Left lung (tissue), 10 donors: Measurements from ENCODE around the gene OSBP2. TPM values are rescaled to one million over a fixed set of nuclear protein-coding genes. Genes with fewer than 3 reads are reported as not detected.

Experiments
- ATAC-seq: fragments of 200-7000 bp; cut with Tn5 transposase; one replicate; pipeline ENCODE4 v1.9.1; 2020; ENCODE audit warnings: moderate library complexity
- DNase-seq, 4 donors: peaks; one replicate each; pipeline ENCODE4 v3.0.0-alpha.2; 2013 to 2020
- H3K27ac ChIP-seq, 2 donors: fragments of 200-600 bp; sonication (generic) in 1 of 2; one replicate each; pipeline versions ENCODE4 v1.5.0 to v1.8.0; 2020 to 2021
- H3K27me3 ChIP-seq, 2 donors: fragments of 200-600 bp; sonication (generic) in 1 of 2; one replicate each; pipeline versions ENCODE4 v1.5.0 to v1.8.0; 2020 to 2021
- H3K36me3 ChIP-seq, 2 donors: fragments of 200-600 bp; sonication (generic) in 1 of 2; one replicate each; pipeline versions ENCODE4 v1.5.0 to v1.8.0; 2020 to 2021
- H3K4me1 ChIP-seq, 2 donors: fragments of 200-600 bp; one replicate each; pipeline ENCODE4 v1.8.0; 2021
- H3K4me3 ChIP-seq, 2 donors: fragments of 200-600 bp; sonication (generic) in 1 of 2; one replicate each; pipeline versions ENCODE4 v1.5.0 to v1.8.0; 2020 to 2021; ENCODE audit warnings: mild to moderate bottlenecking in 1 of 2
- H3K9me3 ChIP-seq, 2 donors: fragments of 200-600 bp; sonication (generic) in 1 of 2; one replicate each; pipeline versions ENCODE4 v1.5.0 to v1.8.0; 2020 to 2021
- intact Hi-C, 2 donors: fragments of 100-400 bp; cut with DNase I; formaldehyde crosslinking; loops; one replicate each; pipeline versions ENCODE4 v1.11.2 to v1.14.2; 2022
- polyA plus RNA-seq, 6 donors: library from polyadenylated mRNA; unstranded; fragments of 120-200 nt; gene quantifications; one replicate each; pipeline ENCODE4 v1.2.1, GENCODE V29; 2013; ENCODE audit not compliant: insufficient read length in 6 of 6
- total RNA-seq, 2 donors: library from RNA; stranded (reverse); fragmentation: NEBNext Ultra II Directional; extraction: Animal tissue kit (Norgen Biotek cat#: 25700); gene quantifications; one replicate each; pipeline ENCODE4 v1.2.1, GENCODE V29; 2021
- TF ChIP-seq, protein P1 (sequence below), 2 donors: fragments of 200-600 bp; sonication (generic) in 1 of 2; IDR thresholded peaks; one replicate each; pipeline versions ENCODE4 v1.5.0 to v1.8.0; 2021; ENCODE audit warnings: antibody characterized with exemption in 2 of 2
- donor health status: DM: no; HTN: yes; CAD: no.
- donor health status: DM: no; HTN: no; CAD: no.

Gene OSBP2
- total and polyA plus RNA-seq, 8 donors = 4.0 to 21.0 (median 15.8) TPM

DNA sequence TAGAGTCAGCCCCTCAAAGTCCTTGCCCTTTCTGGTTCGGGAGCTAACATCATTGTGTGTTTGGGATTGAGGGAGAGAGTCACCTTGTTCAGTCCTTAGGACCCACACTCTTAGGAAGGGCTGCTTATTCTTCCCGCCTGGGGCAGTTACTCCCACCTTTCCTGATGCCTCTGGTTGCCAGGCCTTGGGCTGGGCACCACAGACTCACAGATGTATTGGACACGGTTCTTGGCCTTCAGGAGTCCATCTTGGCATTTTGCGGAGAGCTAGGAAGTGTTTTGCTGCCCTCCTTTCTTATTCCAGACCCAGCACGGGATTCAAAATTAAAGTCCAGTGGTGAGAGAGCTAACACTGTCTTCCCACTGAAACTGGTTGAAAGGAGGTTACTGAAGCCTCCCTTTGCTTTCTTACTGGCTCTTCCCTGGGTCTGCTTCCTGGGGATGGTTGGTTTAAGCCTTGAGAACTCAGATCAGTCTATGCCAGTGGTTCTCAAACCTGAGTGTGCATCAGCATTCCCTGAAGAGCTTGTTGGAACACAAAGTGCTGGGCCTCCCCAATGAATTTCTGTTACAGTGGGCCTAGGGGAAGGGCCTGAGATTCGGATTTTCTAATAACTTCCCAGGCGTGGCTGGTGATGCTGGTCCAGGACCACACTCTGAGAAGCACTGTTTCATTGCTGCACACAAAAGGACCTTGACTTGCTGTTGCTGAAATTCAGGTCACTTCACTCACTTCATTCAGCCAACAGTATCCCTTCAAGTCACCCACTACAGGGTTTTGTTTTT, 1.4 kb downstream of the OSBP2 start:
- TF ChIP-seq, protein P1, sequence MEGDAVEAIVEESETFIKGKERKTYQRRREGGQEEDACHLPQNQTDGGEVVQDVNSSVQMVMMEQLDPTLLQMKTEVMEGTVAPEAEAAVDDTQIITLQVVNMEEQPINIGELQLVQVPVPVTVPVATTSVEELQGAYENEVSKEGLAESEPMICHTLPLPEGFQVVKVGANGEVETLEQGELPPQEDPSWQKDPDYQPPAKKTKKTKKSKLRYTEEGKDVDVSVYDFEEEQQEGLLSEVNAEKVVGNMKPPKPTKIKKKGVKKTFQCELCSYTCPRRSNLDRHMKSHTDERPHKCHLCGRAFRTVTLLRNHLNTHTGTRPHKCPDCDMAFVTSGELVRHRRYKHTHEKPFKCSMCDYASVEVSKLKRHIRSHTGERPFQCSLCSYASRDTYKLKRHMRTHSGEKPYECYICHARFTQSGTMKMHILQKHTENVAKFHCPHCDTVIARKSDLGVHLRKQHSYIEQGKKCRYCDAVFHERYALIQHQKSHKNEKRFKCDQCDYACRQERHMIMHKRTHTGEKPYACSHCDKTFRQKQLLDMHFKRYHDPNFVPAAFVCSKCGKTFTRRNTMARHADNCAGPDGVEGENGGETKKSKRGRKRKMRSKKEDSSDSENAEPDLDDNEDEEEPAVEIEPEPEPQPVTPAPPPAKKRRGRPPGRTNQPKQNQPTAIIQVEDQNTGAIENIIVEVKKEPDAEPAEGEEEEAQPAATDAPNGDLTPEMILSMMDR (IDR thresholded peaks at IDR 0.05) = no peak
- Histone ChIP-seq H3K27me3 (peaks cover 0 to 39% of the 10 kb centered on the region in 2 donors), H3K27ac (no peak overlapping the region), H3K4me1 (peaks cover 4 to 15% of the 10 kb centered on the region in 2 donors), H3K4me3 (no peak overlapping the region), H3K9me3 (no peaks in the 10 kb centered on the region), H3K36me3 (no peaks in the 10 kb centered on the region)
- intact Hi-C loops = no loop called here
- no peak for DNase-seq
- no peak for ATAC-seq

DNA sequence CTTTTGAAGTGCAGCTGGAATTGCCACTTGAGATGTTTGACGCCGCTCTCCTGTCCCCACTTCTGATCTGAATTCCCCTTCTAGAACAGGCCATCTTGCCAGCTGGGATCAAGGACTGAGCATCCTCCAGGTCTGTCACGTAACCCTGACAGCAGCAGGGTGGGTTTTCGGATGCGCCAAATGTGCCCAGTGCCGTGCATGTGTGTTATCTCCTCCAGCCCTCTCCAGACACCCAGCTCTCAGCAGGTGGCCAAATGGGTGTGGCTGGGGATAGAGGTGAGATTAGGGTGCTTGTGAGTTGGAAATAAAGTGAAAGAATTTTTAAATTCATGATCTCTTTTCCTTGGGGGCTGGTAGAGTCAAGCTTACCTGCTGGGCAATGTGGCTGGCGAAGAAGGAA, 3.3 kb downstream of the OSBP2 start:
- Histone ChIP-seq H3K36me3 (no peaks in the 10 kb centered on the region), H3K27me3 (peaks cover 0 to 39% of the 10 kb centered on the region in 2 donors), H3K9me3 (no peaks in the 10 kb centered on the region), H3K4me1 (peaks cover 4 to 15% of the 10 kb centered on the region in 2 donors), H3K4me3 (no peak overlapping the region), H3K27ac (no peak overlapping the region)
- intact Hi-C loops = no loop called here
- TF ChIP-seq, protein P1 (IDR thresholded peaks at IDR 0.05) = no peak
- no peak for ATAC-seq
- DNase-seq = no peak

DNA sequence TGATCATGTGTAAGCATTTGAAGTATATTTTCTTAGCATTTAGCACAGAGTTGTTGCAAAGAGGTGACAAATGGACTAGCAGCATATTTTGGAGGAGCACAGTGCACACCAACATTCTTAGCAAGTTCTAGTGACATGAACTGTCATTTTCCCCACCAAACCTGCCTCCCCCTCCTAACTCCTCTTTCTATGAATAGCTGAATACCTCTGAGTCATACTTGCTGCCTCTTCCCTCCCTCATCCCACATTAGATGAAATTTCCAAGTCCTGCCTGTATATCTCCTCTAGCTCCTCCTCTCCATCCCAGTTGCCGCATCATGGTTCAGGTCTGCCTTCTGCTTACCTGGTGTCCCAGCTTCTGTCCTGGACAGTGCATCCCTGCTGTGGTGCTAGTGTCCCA, 7.2 kb downstream of the OSBP2 start:
- intact Hi-C loops = no loop called here
- ATAC-seq (no peak), DNase-seq (no peak)
- Histone ChIP-seq H3K4me1 (no peaks in the 10 kb centered on the region), H3K9me3 (no peaks in the 10 kb centered on the region), H3K27ac (no peak overlapping the region), H3K4me3 (no peak overlapping the region), H3K27me3 (peaks cover 0 to 4% of the 10 kb centered on the region in 2 donors), H3K36me3 (no peaks in the 10 kb centered on the region)
- TF ChIP-seq, protein P1 (IDR thresholded peaks at IDR 0.05) = no peak

DNA sequence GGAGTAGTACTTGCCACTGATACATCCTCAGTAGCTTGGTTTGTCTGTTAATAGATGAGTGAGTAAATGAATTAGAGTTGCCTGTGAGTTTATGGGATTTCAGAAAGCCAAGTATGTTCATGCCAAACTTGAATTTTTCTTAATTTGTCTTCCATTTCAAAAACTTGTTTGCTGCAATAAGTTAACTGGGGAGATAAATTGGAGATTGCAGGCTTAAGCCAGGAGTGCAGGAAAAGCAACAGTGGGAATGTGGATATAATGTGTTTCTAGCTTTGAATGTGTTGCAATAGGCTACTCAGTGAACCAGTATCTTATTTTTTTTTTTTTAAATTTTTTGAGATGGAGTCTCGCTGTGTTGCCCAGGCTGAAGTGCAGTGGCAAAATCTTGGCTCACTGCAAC, 8.2 kb downstream of the OSBP2 start:
- Histone ChIP-seq H3K27me3 (no peaks in the 10 kb centered on the region), H3K4me1 (no peaks in the 10 kb centered on the region), H3K4me3 (no peak overlapping the region), H3K9me3 (no peaks in the 10 kb centered on the region), H3K36me3 (no peaks in the 10 kb centered on the region), H3K27ac (no peak overlapping the region)
- DNase-seq = no peak
- ATAC-seq = no peak
- TF ChIP-seq, protein P1 (IDR thresholded peaks at IDR 0.05) = no peak
- intact Hi-C loops = no loop called here

DNA sequence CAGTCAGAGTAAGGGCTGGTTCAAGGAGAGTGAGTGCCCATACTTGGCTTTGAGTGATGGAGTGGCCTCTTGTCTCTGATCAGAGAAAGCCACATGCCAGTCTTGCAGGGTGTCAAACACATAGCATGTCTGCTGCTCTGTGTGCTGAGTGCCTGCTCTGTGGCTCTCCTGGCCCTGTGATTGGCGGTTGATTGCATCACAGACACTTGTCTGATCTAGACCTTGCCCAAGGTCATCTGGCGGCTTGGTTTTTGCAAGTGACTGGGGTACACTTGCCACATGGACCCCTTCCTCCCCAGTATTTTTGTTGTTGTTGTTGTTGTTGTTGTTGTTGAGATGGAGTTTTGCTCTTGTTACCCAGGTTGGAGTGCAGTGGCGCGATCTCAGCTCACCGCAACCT, 10.3 kb downstream of the OSBP2 start:
- H3K27ac ChIP-seq = no peak overlapping the region
- H3K36me3 ChIP-seq = no peaks in the 10 kb centered on the region
- no peaks in the 10 kb centered on the region for H3K27me3 ChIP-seq
- H3K4me3 ChIP-seq = no peak overlapping the region
- no peaks in the 10 kb centered on the region for H3K9me3 ChIP-seq
- DNase-seq = peak in 1 of 4 donors; percentile 35
- TF ChIP-seq, protein P1 (IDR thresholded peaks at IDR 0.05) = no peak
- no peaks in the 10 kb centered on the region for H3K4me1 ChIP-seq
- ATAC-seq = peak; percentile 75
- intact Hi-C loops = no loop called here
